ENCODE results near the gene DIS3L2.

Gene DIS3L2

DNA sequence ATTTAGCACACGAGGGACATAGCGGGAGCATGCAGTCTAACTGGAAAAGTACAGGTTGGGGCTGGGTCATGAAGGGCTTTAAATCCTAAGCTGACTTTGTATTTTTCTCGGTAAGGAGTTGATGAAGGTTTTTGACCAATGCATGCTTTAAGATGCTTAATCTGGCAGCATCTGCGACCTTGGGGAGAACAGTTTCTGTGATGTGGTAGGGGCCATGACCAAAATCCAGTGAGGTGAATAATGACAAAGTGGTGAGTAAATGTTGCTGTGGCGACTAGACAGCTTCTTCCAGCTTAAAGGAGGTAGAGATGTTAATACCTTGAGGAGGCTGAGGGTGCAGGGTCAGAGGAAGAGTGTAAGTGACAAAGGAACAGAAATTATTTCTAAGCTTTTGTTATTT, 242.4 kb downstream of the DIS3L2 start:
- DNase-seq, result no peak

DNA sequence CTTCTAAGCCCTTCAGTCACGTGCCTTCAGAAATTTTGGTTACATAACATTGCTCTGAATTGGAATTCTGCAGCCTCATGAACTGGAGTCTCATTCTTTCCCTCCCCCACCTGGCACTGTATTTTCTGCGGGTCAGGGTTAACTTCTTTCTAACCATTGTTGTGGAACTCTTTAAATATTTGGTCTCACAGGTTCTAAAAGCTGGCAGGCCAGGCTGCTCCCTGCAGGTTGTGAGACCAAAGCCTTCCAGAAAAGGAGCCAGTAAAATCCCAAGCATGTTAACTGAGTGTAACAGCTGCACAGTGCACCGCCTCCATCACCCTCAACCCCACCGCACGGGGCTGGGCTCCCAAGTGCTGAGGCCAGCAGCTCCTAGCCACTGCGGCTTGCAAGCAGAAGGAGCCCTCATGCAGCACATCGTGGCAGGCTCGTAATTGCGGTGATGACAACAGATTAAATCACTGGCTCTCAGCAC, 243.0 kb downstream of the DIS3L2 start:
- no peak for DNase-seq

DNA sequence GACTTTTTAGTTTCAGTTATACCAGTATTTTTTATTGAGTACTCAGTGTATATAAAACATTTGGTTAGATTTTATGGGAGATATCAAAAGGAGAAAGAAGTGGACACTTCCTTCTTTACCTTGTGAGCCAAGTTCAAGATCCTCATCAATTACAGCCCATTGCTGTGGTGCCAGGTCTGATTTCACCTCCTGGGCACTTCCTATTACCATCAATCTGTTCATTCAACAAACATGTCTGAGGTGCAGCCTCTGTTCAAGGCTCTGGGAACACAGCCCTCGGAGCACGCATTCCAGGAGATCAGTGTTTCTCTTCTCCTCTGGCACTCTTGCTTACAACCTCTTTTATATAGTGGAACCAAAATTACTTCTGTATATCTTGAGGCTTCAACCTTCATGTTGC, 245.7 kb downstream of the DIS3L2 start:
- no peak for DNase-seq

DNA sequence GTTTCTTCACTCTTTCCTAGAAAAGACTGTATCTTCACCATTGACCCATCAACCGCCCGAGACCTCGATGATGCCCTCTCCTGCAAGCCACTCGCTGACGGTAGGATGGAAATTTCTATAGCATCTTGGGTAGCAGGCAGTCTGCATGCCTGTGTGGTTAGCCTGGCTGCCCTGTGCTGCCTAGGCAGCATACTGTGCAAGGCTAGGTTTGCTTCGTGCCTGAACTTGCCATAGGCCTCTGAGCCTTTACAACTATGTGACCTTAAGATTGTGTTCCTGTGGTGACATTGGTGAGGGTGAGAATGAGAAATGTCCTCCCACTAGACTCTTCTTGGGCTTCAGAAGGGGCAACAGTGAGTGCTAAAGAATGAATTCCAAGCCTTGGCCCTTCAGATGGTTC, 248.8 kb downstream of the DIS3L2 start:
- no peak for DNase-seq

DNA sequence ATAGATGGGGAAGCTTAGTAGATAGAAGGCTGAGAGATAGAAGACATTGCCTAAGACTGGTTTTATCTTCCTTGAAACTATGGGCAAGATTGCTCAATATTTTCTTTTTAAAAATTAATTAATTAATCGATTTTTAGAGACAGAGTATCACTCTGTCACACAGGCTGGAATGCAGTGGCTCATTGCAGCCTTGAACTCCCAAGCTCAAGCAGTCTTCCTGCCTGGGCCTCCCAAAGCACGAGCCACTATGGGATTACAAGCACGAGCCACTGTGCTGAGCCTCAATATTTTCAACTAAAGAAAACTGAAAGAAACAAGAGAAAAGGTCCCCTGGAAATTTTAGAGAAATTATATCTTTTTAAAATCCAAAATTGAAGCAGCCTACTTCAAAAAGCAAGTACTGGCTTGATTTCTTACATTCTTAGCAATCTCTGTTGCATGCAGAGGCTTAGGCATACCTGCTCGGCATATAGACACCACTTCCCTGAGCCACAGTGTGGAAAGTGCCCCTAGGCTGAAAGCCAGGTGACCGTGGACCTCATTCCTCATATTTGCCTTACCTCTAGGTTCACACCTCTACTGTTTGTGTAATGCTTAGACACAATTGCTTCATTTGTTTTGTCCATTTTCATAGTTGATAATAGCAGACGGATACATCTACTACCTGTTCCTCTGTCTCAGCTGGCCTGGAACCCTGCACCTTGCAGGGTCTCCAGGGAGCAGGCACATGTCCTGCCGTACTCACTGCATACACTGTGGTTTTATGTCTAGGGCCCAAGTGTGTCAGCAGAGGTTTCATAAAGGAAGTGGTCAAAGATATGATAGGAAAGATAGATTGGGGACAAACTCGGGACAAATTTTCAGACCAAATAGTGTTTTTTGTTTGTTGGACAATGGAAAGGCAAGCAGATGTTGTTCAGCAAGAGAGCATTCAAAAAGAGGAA, 250.5 kb downstream of the DIS3L2 start:
- DNase-seq, result no peak

DNA sequence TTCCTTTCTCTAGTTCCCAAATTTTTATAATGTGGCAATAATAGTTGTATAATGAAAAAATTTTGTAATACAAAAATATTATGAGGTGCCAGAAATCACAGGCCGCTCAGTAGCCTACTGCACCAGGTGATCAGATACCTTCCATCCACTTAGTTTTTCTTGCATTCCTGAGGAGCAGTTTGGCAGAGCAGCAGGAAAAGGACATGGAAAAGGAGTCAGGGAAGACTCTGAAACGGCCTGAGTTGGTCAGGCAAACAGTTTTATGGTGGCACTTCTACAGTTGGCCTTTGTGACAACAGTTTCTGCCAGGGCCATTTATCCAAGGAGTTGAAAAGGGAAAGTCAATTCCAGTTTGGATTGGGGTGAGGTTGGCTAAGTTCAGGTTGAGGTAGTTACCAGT, 251.7 kb downstream of the DIS3L2 start:
- DNase-seq, result no peak

DNA sequence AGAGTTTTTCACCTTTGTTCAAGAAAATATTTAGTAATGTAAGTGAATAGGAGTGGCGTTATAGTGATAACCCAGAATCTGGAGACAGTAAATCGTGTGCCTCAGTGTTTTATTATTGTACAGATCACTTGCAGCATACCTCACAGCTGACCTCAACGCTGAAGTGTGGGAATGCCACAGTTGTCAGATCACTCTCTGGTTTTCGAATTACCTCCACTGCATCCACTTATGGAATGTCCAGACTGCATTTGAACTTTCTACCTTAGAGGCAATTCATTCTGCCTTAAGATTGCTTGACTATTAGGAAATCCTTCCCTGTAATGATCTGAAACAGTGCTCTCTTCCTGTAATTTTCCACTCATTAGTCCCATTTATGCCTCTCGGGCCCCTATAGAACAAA, 252.5 kb downstream of the DIS3L2 start:
- no peak for DNase-seq

DNA sequence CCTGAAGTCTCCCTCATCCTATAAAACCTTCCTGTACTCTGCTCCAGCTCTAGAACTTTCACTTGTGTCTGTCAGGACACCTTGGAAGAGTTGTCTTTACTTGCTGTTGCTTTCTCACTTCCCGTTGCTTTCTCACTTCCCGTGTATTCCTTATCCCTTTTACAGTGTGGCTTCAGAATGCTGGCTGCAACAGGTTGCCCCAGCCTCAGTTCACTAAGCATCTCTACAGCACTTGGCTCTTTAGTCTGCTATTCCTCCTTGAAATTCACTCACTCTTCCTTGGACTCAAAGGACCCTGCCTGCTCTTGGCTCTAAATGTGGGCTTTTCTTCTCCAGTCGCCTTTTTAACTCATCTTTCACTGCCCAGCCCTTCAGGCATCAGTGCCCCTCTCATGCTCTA, 254.5 kb downstream of the DIS3L2 start:
- no peak for DNase-seq

DNA sequence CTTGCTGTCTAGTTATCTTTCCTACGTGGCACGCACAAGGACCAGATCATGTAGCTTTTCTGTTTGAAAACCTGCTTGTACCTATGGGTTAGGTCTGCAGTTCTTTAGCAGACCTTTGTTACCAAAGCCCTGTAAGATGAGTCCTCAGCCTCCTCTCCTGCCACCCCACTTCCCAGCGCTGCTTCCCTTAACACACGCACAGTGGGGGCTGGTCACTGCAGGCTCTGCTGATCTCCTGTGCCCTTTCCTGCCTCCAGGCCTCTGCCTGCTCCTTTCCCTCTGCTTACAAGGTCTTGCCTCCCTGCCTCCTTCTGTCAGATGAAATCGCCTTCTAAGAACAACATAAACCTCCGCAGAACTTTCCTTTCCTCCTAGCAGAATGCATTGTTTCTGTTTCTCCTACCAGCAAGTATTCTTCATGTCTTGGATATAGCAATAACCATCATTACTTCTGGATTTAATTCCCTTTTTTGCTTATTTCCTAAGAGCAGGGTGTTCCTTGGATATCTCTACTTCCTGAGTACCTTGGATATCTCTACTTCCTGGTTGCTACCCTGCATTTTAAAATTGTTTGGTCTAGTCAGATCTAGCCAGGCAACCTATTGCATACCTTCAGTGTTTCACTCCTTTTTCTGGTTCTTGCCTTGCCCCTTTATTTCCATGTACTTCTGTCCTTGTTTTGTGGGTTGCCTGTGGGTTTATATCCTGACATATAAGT, 257.4 kb downstream of the DIS3L2 start:
- DNase-seq, result no peak

DNA sequence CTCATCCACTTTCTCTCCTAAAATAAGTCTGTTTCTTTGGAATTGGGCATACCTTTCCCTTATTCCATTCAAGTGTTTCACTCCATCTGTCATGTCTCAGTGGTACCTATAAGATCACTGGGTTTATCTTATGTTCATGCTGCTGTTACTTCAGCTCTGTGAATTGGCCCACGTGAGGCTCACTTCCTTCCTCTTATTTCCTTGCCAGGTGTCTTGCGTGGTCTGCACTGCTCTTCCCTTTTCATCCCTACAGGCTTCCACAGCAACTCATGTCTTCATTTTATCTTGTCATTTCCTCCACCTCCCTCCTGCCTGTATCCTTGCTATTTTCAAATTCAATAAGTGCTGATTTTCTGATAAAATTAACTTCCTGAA, 258.0 kb downstream of the DIS3L2 start:
- DNase-seq, result no peak

DNA sequence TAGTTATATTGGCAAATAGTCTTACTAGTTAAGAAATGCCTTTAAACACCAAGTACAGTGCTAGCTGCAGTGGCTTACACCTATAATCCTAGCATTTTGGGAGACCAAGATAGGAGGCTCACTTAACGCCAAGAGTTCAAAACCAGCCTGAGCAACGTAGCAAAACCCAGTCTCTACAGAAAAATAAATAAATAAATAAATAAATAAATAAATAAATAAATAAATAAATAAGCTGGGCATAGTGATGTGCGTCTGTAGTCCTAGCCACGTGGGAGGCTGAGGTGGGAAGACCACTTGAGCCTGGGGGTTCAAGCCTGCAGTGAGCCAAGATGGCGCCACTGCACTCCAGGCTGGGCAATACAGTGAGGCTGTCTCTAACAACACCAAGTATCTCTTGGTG, 258.4 kb downstream of the DIS3L2 start:
- DNase-seq, result no peak

DNA sequence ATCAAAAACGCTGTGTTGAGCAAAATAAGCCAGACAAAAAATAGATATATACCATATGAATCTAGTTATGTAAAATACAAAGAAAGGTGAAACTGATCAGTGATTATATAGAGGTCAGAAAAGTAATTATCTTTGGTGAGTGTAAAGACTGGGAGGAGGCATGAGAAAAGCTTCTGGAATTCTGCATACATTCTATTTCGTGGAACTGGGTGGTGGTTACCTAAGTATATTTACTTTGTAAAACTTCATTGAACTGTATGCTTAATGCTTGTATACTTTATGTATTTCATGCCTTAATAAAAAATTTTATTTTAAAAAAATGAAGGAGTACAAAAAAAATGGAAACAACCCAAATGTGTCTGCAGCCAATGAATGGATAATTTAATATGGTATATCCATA, 263.9 kb downstream of the DIS3L2 start:
- no peak for DNase-seq

DNA sequence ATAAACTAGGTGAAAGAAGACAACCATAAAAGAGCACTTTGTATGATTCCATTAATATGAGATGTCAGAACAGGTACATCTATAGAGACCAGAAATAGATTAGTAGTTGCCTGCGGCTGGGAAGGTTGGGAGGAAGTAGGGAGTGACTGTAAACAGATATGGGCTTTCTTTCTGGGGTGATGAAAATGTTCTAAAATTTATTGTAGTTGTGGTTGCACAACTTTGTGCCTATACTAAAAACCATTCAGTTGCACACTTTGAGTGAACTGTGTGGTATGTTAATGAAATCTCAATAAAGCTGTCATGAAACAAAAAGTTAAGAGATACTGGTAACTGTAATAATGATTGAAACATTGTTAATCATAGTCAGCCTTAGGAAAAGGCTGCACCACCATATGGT, 264.4 kb downstream of the DIS3L2 start:
- no peak for DNase-seq

DNA sequence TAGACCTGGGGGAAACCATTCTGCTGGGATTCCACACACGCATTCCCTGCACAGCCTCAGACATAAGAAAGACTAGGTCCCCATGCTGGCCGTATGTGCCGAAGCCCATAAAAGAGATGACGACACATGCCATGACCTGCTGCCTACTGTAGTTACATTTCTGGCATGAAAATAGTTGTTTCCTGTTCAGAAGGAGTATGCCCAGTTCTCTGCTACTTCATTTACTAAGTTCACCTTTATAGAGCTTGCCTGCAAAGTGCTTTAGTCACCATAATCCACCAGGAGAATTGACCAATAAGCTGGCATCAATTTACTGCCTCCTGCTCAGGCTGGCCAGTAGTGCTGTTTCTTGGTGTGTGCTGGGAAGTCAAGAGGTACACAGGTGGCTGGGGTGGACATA, 266.8 kb downstream of the DIS3L2 start:
- no peak for DNase-seq

DNA sequence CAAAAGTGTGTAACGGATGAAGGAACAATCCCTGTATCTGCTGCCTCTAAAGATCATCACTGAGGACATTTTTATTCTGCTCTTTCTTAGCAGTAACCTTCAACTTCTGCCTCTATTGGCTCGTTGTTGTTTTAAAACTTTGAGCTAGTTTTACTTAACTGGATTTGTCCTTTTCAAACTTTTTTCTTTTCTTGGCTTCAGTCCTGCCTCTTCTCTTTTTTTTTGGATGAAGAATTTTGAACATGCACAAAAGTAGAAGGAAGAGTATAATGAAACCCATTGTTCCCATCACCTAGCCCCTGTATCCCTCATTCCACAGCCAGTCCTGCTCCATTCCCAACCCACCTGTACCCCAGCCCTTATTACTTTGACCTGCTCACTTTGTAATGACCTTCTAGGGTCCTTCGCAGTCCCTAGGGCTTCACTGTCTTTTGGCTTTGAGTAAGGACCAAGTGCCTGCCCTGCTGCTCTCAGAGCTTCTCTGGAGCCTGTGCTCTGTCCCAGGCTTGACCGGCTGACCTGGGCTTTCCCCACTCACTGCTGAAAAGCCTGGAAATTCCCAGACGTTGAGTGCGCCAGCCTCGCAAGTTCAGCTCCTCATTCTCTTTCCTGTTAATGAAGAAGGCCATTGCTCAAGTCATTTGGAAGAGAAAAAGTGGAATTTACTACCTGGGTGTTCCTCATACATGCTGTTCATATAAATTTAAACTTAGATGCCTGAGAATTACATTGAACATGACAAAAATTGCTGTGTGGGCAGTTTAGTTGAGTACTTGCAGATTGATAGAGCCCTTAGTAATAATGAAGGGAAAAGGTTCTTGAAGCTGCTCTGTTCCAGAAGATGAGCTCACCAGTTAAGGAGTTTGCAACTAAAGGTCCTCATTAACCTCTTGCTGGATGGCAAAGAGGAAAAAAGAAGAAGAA, 267.7 kb downstream of the DIS3L2 start:
- DNase-seq, result no peak

DNA sequence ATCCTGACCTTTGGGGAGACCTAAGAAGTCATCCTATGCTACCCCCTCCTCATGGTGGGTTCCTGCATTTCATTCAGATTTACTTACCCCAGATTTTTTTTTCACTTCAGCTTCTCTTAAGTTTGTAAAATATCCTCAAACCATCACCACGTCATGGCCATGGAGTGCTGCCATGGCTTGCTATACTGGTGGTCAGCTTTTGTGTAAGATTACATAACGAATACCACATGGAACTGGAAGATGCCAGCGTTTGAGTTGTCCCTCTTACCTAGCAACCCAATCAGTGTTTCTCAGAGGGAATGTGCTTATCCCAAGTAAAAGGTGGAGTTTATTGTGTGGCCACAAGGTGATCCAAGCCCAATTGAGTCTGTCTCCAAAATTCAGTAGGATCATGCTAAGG, 268.4 kb downstream of the DIS3L2 start:
- DNase-seq, result no peak

DNA sequence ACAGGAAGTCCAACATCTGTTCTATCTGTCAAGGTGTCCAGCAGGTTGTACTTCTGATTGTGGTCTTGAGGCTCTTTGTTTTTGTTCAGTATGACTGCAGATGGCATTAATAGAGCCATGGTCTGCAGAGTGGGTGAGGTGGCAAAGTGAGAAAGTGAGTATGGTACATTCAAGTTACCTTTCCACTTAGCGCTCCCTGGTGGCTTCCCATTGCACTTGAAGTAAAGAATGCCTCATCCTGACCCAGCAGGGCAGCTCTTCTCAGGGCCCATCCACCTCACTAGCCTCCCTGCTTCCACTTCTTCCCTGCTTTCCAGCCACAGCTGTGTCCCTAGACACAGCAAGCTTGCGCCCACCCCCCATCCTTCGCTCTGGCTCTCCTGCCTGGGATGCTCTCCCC, 269.0 kb downstream of the DIS3L2 start:
- DNase-seq, result no peak

DNA sequence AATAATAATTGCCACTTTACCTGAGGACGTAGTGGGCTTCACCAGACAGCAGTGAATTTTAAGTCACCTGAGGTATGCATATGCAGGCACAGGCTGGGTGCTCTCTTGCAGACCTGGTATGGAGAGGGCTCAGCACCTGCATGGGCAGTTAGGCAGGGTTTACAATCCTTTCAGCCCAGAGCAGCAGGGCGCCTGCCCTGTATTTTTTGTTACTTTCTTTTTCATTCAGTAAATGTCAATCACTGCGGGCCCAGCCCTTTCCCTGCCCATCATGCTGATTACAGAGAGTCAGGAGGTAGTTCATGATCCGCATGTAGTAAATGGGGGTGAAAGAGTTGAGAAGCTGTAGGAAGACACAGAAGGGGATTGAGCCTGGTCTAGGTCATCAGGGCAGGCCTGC, 270.0 kb downstream of the DIS3L2 start:
- no peak for DNase-seq

DNA sequence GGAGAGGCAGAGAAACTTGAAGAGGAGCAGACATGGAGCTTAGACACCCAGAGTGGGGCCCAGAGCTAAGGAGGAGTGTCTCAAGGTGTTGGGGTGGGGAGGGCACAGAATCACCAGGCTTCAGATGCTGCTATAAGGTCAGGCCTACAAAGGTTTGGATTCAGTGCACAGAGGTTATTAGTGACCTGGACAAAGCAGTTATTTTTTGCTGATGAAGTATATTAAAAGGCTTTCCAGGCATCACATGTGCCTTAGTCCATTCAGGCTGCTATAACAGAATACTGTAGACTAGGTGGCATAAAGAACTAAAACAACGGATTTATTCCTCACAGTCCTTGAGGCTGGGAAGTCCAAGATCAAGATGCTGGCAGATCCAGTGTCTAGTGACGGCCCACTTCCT, 271.4 kb downstream of the DIS3L2 start:
- DNase-seq, result no peak

DNA sequence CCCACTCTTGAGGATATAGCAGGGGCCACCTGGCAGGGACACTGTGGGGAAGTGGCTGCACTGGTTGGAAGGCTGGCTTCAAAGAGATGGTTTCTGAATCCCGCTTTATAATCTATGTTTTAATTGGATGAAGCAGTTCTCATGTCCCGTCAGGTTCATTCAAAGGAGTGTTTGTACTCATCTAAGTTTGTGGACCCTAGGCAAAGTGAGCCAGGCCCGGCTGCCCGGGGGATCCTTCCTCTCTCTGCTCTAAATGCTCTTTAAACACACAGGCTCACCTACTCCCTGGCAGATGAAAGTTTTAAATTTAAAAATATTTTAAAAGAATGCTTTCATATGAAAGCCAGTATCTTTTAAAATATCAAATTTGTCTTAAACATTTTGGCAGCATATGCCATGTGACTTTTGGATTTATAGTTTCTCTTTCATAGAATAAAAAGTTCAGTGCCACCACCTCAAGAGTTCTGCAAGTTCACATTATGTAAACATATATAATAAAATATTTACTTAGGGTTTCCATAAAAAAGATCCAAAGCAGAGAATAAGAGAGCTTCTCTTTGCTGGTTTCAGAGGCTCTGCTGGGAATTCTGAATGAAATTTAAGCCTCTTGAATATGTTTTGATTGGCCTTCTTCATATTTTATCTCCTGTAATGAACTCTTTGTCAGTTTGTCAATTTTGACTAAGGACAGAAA, 273.6 kb downstream of the DIS3L2 start:
- DNase-seq, result no peak

DNA sequence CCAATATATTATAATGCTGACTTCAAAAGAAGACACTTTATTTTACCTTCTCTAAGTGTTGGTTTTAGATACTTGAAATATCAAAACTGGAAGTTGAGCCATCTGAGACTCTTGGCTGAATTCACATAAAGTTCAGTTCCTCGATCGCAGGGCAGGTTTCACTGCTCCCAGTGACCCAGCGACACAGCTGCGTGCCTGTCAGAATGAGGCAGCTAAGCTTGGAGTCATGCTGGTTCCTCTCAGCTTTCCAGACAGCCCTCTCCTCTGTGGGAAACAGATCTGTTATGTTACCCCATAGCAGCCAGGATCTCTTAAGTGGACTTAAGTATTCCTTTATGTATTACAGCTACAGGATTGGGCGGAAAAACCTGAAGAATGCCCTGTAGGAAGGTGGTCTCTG, 274.2 kb downstream of the DIS3L2 start:
- DNase-seq, result no peak

DNA sequence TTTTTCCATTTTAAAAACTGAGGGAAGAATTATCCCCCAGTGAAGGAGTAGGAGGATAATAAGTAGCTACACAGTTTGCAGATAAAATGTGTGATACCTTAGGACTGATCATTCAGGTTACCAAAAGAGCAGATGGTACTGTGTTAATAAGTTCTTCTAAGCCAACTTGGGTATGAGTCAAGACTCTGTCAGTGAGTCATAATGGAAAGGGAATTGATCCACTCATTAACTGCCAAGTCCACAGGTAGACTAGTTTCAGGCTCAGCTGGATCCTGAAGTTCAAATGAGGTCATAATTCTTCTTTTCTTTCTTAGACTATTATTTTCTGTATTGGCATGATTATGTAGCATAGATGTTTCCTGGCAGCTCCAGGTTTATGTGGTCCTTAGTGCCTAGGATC, 274.7 kb downstream of the DIS3L2 start:
- no peak for DNase-seq

DNA sequence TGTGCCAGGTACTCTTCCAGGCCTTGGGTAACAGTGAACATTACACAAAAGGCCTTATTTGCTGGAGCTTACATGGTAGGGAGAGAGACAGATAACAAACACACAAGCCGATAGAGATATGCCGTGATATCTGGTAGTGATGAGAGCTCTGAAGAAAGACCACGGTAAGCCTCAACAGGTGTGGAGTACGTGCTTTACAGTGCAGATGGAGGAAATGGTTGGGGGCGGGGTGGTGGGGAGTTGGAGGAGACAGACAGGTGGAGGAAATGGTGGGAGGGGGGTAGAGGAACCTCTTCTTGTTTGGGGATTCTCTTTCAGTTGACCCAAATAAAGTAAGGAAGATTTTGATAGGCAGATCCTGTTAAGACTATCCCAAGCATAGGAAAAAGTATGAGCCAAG, 276.0 kb downstream of the DIS3L2 start:
- no peak for DNase-seq

Measured in NCI-H774 (cell line).